Erythroblast (primary cell): ENCODE measurements around the gene RRAS2.

Source experiments
- GATA1 ChIP-seq: IDR thresholded peaks from 2 replicates; pipeline ENCODE4 v1.6.1; 2011; ENCODE audit warnings: low read depth, mild to moderate bottlenecking, control low read depth, low read length, moderate library complexity
- POLR2A ChIP-seq: IDR thresholded peaks from 2 replicates; pipeline ENCODE4 v1.6.1; 2011; ENCODE audit warnings: mild to moderate bottlenecking, low read length

DNA sequence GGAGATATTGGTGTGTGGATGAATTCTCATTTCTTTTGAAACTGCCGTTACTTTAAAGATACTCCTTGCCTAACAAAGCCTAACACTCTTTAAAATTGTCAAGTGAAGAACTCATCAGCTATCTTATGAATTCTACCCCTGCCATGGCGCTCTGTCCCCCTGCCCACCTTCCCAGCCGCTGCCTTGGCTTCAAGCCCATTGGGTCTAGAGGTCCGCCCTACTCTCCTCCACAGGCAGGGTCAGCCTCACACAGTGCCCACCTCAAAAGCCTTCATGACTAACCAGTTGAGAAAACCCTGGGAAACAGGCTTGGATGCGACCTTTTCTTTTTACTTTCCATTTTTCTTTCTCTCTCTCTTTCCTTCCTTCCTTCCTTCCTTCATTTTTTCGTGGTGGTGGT is 128.6 kb downstream of the RRAS2 start:
- TF ChIP-seq POLR2A (no peak), GATA1 (no peak)
